ENCODE data around the gene VANGL2.

DNA sequence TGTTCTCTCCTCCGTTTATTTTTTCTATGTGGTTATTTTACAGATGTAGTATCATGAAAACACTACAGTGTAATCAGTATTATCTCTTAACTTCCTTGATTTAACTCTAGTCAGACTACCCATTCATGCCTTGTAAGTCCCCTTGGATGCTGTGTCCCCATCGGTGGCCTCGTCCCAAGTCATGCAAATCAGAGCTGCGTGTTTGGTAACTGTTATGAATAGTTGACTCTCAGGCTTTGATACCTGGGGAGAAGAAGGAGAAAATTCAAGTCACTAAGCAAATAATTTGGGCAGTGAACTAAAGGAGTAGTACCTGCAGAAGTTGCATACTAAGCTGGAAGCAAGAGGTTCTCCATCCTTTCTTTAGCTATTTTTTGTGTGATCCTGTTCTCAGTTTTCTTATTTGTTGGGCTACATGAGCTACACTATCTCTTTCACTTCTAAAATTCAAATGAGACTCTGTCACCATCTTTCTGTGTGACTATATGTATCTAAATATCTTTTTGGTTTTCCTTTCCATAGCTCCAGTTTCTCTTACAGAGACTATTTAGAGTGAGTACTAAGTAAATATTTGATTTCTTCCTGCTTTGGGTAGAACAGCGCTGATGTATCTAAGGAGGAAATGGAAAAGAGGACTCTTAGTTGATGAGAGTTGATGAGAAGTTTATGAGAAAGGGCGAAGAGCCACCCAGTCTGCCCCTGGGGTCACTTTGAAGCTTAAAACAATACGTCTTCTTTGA, 50.9 kb downstream of the VANGL2 start:
- TF ChIP-seq BHLHE40 (IDR thresholded peaks at IDR 0.05; ENCODE audit: low read depth, low read length), result no peak
- TF ChIP-seq, protein P1, sequence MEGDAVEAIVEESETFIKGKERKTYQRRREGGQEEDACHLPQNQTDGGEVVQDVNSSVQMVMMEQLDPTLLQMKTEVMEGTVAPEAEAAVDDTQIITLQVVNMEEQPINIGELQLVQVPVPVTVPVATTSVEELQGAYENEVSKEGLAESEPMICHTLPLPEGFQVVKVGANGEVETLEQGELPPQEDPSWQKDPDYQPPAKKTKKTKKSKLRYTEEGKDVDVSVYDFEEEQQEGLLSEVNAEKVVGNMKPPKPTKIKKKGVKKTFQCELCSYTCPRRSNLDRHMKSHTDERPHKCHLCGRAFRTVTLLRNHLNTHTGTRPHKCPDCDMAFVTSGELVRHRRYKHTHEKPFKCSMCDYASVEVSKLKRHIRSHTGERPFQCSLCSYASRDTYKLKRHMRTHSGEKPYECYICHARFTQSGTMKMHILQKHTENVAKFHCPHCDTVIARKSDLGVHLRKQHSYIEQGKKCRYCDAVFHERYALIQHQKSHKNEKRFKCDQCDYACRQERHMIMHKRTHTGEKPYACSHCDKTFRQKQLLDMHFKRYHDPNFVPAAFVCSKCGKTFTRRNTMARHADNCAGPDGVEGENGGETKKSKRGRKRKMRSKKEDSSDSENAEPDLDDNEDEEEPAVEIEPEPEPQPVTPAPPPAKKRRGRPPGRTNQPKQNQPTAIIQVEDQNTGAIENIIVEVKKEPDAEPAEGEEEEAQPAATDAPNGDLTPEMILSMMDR (IDR thresholded peaks at IDR 0.05), result no peak
- TF ChIP-seq RAD21 (conservative IDR thresholded peaks at IDR 0.05 in 1 of 2, IDR thresholded peaks at IDR 0.05 in 1 of 2), result no peak
- no peak for TF ChIP-seq EP300 (IDR thresholded peaks at IDR 0.05)
- no peak for TF ChIP-seq JUNB (IDR thresholded peaks at IDR 0.05)
- no peak for TF ChIP-seq MYC (IDR thresholded peaks at IDR 0.05; ENCODE audit: borderline replicate concordance, low read length)
- TF ChIP-seq CBX2 (IDR thresholded peaks at IDR 0.05; ENCODE audit: borderline replicate concordance, low read depth), result no peak
- TF ChIP-seq, protein P2, sequence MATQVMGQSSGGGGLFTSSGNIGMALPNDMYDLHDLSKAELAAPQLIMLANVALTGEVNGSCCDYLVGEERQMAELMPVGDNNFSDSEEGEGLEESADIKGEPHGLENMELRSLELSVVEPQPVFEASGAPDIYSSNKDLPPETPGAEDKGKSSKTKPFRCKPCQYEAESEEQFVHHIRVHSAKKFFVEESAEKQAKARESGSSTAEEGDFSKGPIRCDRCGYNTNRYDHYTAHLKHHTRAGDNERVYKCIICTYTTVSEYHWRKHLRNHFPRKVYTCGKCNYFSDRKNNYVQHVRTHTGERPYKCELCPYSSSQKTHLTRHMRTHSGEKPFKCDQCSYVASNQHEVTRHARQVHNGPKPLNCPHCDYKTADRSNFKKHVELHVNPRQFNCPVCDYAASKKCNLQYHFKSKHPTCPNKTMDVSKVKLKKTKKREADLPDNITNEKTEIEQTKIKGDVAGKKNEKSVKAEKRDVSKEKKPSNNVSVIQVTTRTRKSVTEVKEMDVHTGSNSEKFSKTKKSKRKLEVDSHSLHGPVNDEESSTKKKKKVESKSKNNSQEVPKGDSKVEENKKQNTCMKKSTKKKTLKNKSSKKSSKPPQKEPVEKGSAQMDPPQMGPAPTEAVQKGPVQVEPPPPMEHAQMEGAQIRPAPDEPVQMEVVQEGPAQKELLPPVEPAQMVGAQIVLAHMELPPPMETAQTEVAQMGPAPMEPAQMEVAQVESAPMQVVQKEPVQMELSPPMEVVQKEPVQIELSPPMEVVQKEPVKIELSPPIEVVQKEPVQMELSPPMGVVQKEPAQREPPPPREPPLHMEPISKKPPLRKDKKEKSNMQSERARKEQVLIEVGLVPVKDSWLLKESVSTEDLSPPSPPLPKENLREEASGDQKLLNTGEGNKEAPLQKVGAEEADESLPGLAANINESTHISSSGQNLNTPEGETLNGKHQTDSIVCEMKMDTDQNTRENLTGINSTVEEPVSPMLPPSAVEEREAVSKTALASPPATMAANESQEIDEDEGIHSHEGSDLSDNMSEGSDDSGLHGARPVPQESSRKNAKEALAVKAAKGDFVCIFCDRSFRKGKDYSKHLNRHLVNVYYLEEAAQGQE (IDR thresholded peaks at IDR 0.05), result no peak
- TF ChIP-seq RCOR1 (IDR thresholded peaks at IDR 0.05; ENCODE audit: low read depth, low read length), result no peak
- TF ChIP-seq POLR2A (IDR thresholded peaks at IDR 0.05; ENCODE audit: low read length), result no peak
- TF ChIP-seq MAFK (IDR thresholded peaks at IDR 0.05; ENCODE audit: partially characterized antibody), result no peak

Measured in A549 (cell line).